SK-N-SH treated with all-trans-retinoic acid at 6 μM for 48 hours (cell line): ENCODE measurements around the gene KLHDC7A.

Source experiments
- ATAC-seq: fragments of 200-7000 bp; cut with Tn5 transposase; 3 replicates; pipeline ENCODE4 v1.9.1; 2020; ENCODE audit warnings: mild to moderate bottlenecking, moderate library complexity
- ARNTL ChIP-seq: fragments of 450-650 bp; formaldehyde crosslinking; IDR thresholded peaks from 2 replicates; pipeline ENCODE4 v1.5.0; 2020; ENCODE audit warnings: low read depth, mild to moderate bottlenecking, moderate library complexity, borderline replicate concordance
- BACH2 ChIP-seq: fragments of 250-450 bp; sonication (Bioruptor Pico); IDR thresholded peaks from 2 replicates; pipeline ENCODE4 v1.9.0; 2021; ENCODE audit warnings: mild to moderate bottlenecking, borderline replicate concordance
- CSDC2 ChIP-seq: fragments of 250-450 bp; sonication (Bioruptor Pico); IDR thresholded peaks from 2 replicates; pipeline ENCODE4 v1.5.0; 2020; ENCODE audit warnings: mild to moderate bottlenecking, moderate library complexity
- GLIS3 ChIP-seq: fragments of 250-450 bp; sonication (Bioruptor Pico); IDR thresholded peaks from 2 replicates; pipeline ENCODE4 v1.5.0; 2020; ENCODE audit warnings: mild to moderate bottlenecking, moderate library complexity
- ISL1 ChIP-seq: fragments of 250-450 bp; sonication (Bioruptor Pico); IDR thresholded peaks from 2 replicates; pipeline ENCODE4 v2.1.2; 2022; ENCODE audit warnings: mild to moderate bottlenecking, moderate library complexity
- PATZ1 ChIP-seq: fragments of 250-450 bp; sonication (Bioruptor Pico); IDR thresholded peaks from 2 replicates; pipeline ENCODE4 v1.8.0; 2020; ENCODE audit warnings: mild to moderate bottlenecking, moderate library complexity, borderline replicate concordance
- PPARA ChIP-seq: fragments of 250-450 bp; sonication (Bioruptor Pico); IDR thresholded peaks from 2 replicates; pipeline ENCODE4 v1.5.0; 2020; ENCODE audit warnings: mild to moderate bottlenecking, borderline replicate concordance
- RARB ChIP-seq: fragments of 250-450 bp; sonication (Bioruptor Pico); IDR thresholded peaks from 2 replicates; pipeline ENCODE4 v1.8.0; 2021; ENCODE audit warnings: mild to moderate bottlenecking, moderate library complexity
- SNAI2 ChIP-seq: fragments of 250-450 bp; sonication (Bioruptor Pico); IDR thresholded peaks from 2 replicates; pipeline ENCODE4 v1.5.0; 2020; ENCODE audit warnings: mild to moderate bottlenecking, moderate library complexity
- TCF4 ChIP-seq: fragments of 250-450 bp; sonication (Bioruptor Pico); IDR thresholded peaks from 2 replicates; pipeline ENCODE4 v1.8.0; 2021; ENCODE audit warnings: mild to moderate bottlenecking, moderate library complexity, borderline replicate concordance
- TOX ChIP-seq: fragments of 250-450 bp; sonication (Bioruptor Pico); IDR thresholded peaks from 2 replicates; pipeline ENCODE4 v1.8.0; 2021; ENCODE audit warnings: mild to moderate bottlenecking, moderate library complexity, borderline replicate concordance
- ZC3H10 ChIP-seq: fragments of 250-450 bp; sonication (Bioruptor Pico); IDR thresholded peaks from 2 replicates; pipeline ENCODE4 v1.5.1; 2021; ENCODE audit warnings: mild to moderate bottlenecking, moderate library complexity
- ZFP3 ChIP-seq: fragments of 250-450 bp; sonication (Bioruptor Pico); IDR thresholded peaks from 2 replicates; pipeline ENCODE4 v1.5.0; 2020; ENCODE audit warnings: mild to moderate bottlenecking, moderate library complexity
- ZFP30 ChIP-seq: fragments of 450-650 bp; formaldehyde crosslinking; IDR thresholded peaks from 2 replicates; pipeline ENCODE4 v1.5.0; 2022; ENCODE audit warnings: mild to moderate bottlenecking, moderate library complexity
- ZNF565 ChIP-seq: fragments of 450-650 bp; formaldehyde crosslinking; conservative IDR thresholded peaks from 2 replicates; pipeline ENCODE4 v1.5.0; 2020; ENCODE audit warnings: low read depth, mild to moderate bottlenecking, moderate library complexity
- ZNF70 ChIP-seq: fragments of 450-650 bp; formaldehyde crosslinking; IDR thresholded peaks from 2 replicates; pipeline ENCODE4 v1.5.0; 2020; ENCODE audit warnings: mild to moderate bottlenecking, moderate library complexity
- ZNF8 ChIP-seq: fragments of 450-650 bp; formaldehyde crosslinking; IDR thresholded peaks from 2 replicates; pipeline ENCODE4 v1.5.0; 2020; ENCODE audit warnings: mild to moderate bottlenecking, moderate library complexity
- TF ChIP-seq, protein P1 (sequence below): fragments of 250-450 bp; sonication (Bioruptor Pico); IDR thresholded peaks from 2 replicates; pipeline ENCODE4 v1.5.0; 2020; ENCODE audit warnings: mild to moderate bottlenecking, moderate library complexity
- TF ChIP-seq, protein P2 (sequence below): fragments of 250-450 bp; sonication (Bioruptor Pico); IDR thresholded peaks from 2 replicates; pipeline ENCODE4 v1.5.1; 2021; ENCODE audit warnings: mild to moderate bottlenecking, moderate library complexity

The KLHDC7A gene

DNA sequence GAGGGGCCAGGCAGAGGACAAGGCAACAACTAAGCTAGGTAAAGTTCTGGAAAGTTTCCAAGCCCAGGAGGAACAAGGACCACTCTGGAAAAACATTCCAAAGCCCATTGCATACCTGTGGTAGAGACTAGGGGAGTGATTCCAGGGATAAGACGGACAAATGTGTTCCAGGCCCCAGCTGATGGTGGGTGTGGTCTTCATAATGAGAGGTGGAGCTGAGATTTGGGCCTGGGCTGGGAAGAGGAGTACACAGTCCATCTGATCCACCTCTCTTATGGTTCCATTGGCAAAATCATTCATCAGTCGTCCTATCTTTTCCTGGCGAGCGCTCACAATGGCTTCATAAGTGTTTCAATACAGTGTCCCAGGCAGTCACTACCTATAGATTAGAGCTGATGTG is 4.5 kb downstream of the KLHDC7A start (continued):
- TF ChIP-seq, protein P1, sequence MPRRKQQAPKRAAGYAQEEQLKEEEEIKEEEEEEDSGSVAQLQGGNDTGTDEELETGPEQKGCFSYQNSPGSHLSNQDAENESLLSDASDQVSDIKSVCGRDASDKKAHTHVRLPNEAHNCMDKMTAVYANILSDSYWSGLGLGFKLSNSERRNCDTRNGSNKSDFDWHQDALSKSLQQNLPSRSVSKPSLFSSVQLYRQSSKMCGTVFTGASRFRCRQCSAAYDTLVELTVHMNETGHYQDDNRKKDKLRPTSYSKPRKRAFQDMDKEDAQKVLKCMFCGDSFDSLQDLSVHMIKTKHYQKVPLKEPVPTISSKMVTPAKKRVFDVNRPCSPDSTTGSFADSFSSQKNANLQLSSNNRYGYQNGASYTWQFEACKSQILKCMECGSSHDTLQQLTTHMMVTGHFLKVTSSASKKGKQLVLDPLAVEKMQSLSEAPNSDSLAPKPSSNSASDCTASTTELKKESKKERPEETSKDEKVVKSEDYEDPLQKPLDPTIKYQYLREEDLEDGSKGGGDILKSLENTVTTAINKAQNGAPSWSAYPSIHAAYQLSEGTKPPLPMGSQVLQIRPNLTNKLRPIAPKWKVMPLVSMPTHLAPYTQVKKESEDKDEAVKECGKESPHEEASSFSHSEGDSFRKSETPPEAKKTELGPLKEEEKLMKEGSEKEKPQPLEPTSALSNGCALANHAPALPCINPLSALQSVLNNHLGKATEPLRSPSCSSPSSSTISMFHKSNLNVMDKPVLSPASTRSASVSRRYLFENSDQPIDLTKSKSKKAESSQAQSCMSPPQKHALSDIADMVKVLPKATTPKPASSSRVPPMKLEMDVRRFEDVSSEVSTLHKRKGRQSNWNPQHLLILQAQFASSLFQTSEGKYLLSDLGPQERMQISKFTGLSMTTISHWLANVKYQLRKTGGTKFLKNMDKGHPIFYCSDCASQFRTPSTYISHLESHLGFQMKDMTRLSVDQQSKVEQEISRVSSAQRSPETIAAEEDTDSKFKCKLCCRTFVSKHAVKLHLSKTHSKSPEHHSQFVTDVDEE (CRISPR knock-in tag): no peak
- TF ChIP-seq ZNF565 (no peak), PATZ1 (no peak), CSDC2 (no peak)

- no peak for TF ChIP-seq ZNF8 (CRISPR knock-in tag)
- TF ChIP-seq, protein P2, sequence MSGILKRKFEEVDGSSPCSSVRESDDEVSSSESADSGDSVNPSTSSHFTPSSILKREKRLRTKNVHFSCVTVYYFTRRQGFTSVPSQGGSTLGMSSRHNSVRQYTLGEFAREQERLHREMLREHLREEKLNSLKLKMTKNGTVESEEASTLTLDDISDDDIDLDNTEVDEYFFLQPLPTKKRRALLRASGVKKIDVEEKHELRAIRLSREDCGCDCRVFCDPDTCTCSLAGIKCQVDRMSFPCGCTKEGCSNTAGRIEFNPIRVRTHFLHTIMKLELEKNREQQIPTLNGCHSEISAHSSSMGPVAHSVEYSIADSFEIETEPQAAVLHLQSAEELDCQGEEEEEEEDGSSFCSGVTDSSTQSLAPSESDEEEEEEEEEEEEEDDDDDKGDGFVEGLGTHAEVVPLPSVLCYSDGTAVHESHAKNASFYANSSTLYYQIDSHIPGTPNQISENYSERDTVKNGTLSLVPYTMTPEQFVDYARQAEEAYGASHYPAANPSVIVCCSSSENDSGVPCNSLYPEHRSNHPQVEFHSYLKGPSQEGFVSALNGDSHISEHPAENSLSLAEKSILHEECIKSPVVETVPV (CRISPR knock-in tag): no peak
- TF ChIP-seq SNAI2 (CRISPR knock-in tag): no peak
- TF ChIP-seq, protein P1 (CRISPR knock-in tag): no peak
- no peak for TF ChIP-seq ZFP30
- no peak for TF ChIP-seq ZFP3 (CRISPR knock-in tag)
- no peak for TF ChIP-seq RARB (CRISPR knock-in tag)
- no peak for TF ChIP-seq PATZ1
- no peak for TF ChIP-seq ARNTL (CRISPR knock-in tag)
- TF ChIP-seq GLIS3 (CRISPR knock-in tag): no peak
- no peak for ATAC-seq
Observed at GRCh38 chr1:18486195-18486594, 5.5 kb downstream of the KLHDC7A start.

- ATAC-seq: no peak
- TF ChIP-seq ZNF70 (CRISPR knock-in tag) (no peak), ARNTL (CRISPR knock-in tag) (no peak), ZNF565 (no peak), BACH2 (no peak), ZFP30 (no peak), PPARA (no peak), ZC3H10 (CRISPR knock-in tag) (no peak), ISL1 (no peak), PATZ1 (no peak), TCF4 (CRISPR knock-in tag) (no peak), GLIS3 (CRISPR knock-in tag) (no peak), ZFP3 (CRISPR knock-in tag) (no peak), TOX (CRISPR knock-in tag) (no peak), CSDC2 (no peak)
- TF ChIP-seq, protein P2 (CRISPR knock-in tag): no peak
Observed at GRCh38 chr1:18489417-18490143, 8.8 kb downstream of the KLHDC7A start.
